ENCODE data around the gene SFXN5.

The SFXN5 gene

GRCh38 chr2:73112026-73112912, 40.8 kb upstream of the SFXN5 start:
- TF ChIP-seq, protein P1, sequence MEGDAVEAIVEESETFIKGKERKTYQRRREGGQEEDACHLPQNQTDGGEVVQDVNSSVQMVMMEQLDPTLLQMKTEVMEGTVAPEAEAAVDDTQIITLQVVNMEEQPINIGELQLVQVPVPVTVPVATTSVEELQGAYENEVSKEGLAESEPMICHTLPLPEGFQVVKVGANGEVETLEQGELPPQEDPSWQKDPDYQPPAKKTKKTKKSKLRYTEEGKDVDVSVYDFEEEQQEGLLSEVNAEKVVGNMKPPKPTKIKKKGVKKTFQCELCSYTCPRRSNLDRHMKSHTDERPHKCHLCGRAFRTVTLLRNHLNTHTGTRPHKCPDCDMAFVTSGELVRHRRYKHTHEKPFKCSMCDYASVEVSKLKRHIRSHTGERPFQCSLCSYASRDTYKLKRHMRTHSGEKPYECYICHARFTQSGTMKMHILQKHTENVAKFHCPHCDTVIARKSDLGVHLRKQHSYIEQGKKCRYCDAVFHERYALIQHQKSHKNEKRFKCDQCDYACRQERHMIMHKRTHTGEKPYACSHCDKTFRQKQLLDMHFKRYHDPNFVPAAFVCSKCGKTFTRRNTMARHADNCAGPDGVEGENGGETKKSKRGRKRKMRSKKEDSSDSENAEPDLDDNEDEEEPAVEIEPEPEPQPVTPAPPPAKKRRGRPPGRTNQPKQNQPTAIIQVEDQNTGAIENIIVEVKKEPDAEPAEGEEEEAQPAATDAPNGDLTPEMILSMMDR (IDR thresholded peaks at IDR 0.05; ENCODE audit: low read depth, low read length): no peak
- DNase-seq (ENCODE audit: extremely low read depth, low read depth): no peak

- no peak for DNase-seq (ENCODE audit: extremely low read depth, low read depth)
- TF ChIP-seq, protein P1 (IDR thresholded peaks at IDR 0.05; ENCODE audit: low read depth, low read length): no peak
These were observed 39.8 kb upstream of the SFXN5 start for GRCh38 chr2:73111073-73112025.

- TF ChIP-seq, protein P1 (IDR thresholded peaks at IDR 0.05; ENCODE audit: low read depth, low read length): no peak
- DNase-seq (ENCODE audit: extremely low read depth, low read depth): no peak
These were observed 38.9 kb upstream of the SFXN5 start for GRCh38 chr2:73110168-73111072.

- TF ChIP-seq, protein P1 (IDR thresholded peaks at IDR 0.05; ENCODE audit: low read depth, low read length): no peak
- no peak for DNase-seq (ENCODE audit: extremely low read depth, low read depth)
These were observed 38.1 kb upstream of the SFXN5 start for GRCh38 chr2:73109431-73110167.

DNA sequence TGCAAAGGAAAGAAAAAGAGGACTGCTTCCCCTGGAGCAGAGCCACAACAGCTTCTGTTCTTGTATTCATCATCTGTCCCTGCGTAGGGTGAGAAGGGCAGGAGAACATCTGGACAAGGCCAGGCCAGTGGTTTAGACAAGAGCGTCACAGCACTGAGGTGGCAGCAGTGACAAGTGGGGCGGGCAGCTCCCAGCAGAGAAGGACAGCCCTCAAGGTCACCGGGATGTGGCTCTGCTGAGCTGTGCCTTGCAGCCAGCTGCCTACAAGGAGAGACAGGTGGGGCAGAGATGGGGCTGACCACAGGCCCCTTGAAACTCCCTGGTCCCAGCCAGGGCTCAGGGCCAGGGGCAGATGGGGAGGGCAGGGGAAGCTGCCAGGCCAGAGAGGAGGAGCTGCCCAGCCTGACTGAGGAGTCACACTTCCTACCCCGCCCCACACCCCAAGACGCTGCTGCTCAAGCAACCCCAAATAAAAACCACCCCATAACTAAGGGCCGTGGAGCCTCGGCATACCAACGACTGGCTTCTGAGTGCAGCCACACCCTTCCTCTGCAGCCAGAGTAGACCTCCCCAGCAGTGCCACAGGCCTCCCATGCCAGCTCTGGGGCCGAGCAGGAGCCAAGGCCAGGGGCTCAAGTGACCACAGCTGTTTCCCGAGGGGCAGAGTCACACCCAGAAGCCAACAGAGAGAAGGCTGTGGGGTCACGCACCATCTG, 35.9 kb upstream of the SFXN5 start:
- TF ChIP-seq, protein P1 (IDR thresholded peaks at IDR 0.05; ENCODE audit: low read depth, low read length): no peak
- DNase-seq (ENCODE audit: extremely low read depth, low read depth): no peak

DNA sequence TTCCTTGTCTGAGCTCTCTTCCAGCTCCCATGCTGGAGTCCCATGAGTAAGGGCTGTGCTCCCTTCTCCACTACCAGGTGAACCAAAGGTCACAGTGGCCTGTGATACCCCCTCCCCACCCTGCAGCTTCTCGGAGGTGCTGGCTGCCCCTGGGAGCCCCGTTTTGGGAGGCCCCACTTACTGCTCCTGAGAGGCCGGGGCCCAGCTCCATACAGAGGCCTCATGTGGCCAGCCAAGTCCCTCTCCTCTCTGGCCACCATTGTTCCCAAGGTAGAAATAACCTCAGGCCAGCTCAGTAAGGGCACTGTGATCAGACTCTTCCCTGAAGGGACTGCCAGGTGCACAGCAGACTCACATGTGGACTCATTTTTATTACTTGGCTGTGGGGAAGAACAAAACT, 35.3 kb upstream of the SFXN5 start:
- DNase-seq (ENCODE audit: extremely low read depth, low read depth): no peak
- TF ChIP-seq, protein P1 (IDR thresholded peaks at IDR 0.05; ENCODE audit: low read depth, low read length): no peak

All from AG09319 (cell line).